ENCODE results near the gene AUH. TPM values are rescaled to one million over a fixed set of nuclear protein-coding genes. Genes with fewer than 3 reads are reported as not detected.

The AUH gene
- total and polyA plus RNA-seq, 2 experiments from 2014 or later, result 9.9 to 18.3 TPM

- Histone ChIP-seq H3K36me3 (ENCODE audit: low read depth) (no peaks in the 10 kb centered on the region), H2AFZ (no peak overlapping the region), H3K79me2 (ENCODE audit: insufficient read depth) (no peaks in the 10 kb centered on the region), H3K9ac (no peak overlapping the region), H3K27ac (no peak overlapping the region), H3K9me2 (ENCODE audit: insufficient read depth) (no peaks in the 10 kb centered on the region), H3K4me3 (no peak overlapping the region), H3K27me3 (replicated peaks; ENCODE audit: insufficient read depth) (no peaks in the 10 kb centered on the region), H4K20me1 (ENCODE audit: insufficient read depth) (no peaks in the 10 kb centered on the region), H3F3A (ENCODE audit: insufficient read depth) (no peaks in the 10 kb centered on the region), H3K4me2 (ENCODE audit: unreplicated experiment) (no peak overlapping the region), H3K4me1 (ENCODE audit: insufficient read depth) (peaks cover 11% of the 10 kb centered on the region), H3K9me3 (ENCODE audit: low read depth) (no peaks in the 10 kb centered on the region)
- WGBS, 2 experiments (ENCODE audit: low coverage in 1 of 2, low lambda C conversion rate in 2 of 2, missing lambda C conversion rate in 2 of 2), result 89 to 100% methylated on average over 1 of the region's 1 CpG
- TF ChIP-seq EZH2 (IDR thresholded peaks at IDR 0.05; ENCODE audit: insufficient read depth, poor library complexity, severe bottlenecking) (no peak), EZH2phosphoT487 (IDR thresholded peaks at IDR 0.05; ENCODE audit: insufficient read depth, low read depth) (no peak)
- in situ Hi-C loops (cut with MboI), result no loop called here
- no peak for DNase-seq
Observed at GRCh38 chr9:91253488-91253887, 108.2 kb downstream of the AUH start.

GRCh38 chr9:91248707-91249106, 113.0 kb downstream of the AUH start:
- in situ Hi-C loops (cut with MboI), result no loop called here
- H3K79me2 ChIP-seq (ENCODE audit: insufficient read depth), result no peaks in the 10 kb centered on the region
- peaks cover 8% of the 10 kb centered on the region for H3K4me1 ChIP-seq (ENCODE audit: insufficient read depth)
- DNase-seq, result no peak
- H3F3A ChIP-seq (ENCODE audit: insufficient read depth), result no peaks in the 10 kb centered on the region
- no peak overlapping the region for H3K9ac ChIP-seq
- no peak overlapping the region for H3K4me2 ChIP-seq (ENCODE audit: unreplicated experiment)
- no peak overlapping the region for H3K4me3 ChIP-seq
- TF ChIP-seq EZH2 (IDR thresholded peaks at IDR 0.05; ENCODE audit: insufficient read depth, poor library complexity, severe bottlenecking) (no peak), EZH2phosphoT487 (IDR thresholded peaks at IDR 0.05; ENCODE audit: insufficient read depth, low read depth) (no peak)
- no peaks in the 10 kb centered on the region for H3K9me2 ChIP-seq (ENCODE audit: insufficient read depth)
- H3K36me3 ChIP-seq (ENCODE audit: low read depth), result no peaks in the 10 kb centered on the region
- no peaks in the 10 kb centered on the region for H3K9me3 ChIP-seq (ENCODE audit: low read depth)
- no peaks in the 10 kb centered on the region for H3K27me3 ChIP-seq (replicated peaks; ENCODE audit: insufficient read depth)
- H3K27ac ChIP-seq, result no peak overlapping the region
- WGBS, 2 experiments (ENCODE audit: low coverage in 1 of 2, low lambda C conversion rate in 2 of 2, missing lambda C conversion rate in 2 of 2), result 96 to 98% methylated on average over 6 of the region's 6 CpGs
- no peak overlapping the region for H2AFZ ChIP-seq
- no peaks in the 10 kb centered on the region for H4K20me1 ChIP-seq (ENCODE audit: insufficient read depth)

DNA sequence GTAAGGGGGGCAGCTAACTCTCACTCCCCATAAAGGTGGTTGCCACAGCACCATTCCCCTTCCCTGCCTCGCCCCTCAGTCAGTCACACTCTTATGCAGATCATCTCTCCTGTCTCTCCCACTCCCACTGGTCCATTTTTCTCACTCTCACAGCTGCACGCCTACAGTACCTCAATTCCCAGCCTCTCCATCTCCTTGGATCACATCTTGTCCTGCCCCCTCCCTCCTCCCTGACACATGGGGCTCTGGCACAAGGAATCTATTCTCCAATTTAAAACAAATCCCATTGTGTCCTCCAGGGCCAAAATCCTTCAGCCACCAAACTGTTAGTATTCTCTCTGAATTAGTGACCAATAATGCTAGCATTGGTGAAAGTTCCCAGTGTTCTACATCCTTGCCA, 114.4 kb downstream of the AUH start:
- Histone ChIP-seq H3K4me1 (ENCODE audit: insufficient read depth) (peaks cover 8% of the 10 kb centered on the region), H3K36me3 (ENCODE audit: low read depth) (no peaks in the 10 kb centered on the region), H3K79me2 (ENCODE audit: insufficient read depth) (no peaks in the 10 kb centered on the region), H3K9ac (no peak overlapping the region), H3K9me2 (ENCODE audit: insufficient read depth) (no peaks in the 10 kb centered on the region), H3K27me3 (replicated peaks; ENCODE audit: insufficient read depth) (no peaks in the 10 kb centered on the region), H3K27ac (no peak overlapping the region), H3K9me3 (ENCODE audit: low read depth) (no peaks in the 10 kb centered on the region), H3K4me2 (ENCODE audit: unreplicated experiment) (no peak overlapping the region), H3K4me3 (no peak overlapping the region), H3F3A (ENCODE audit: insufficient read depth) (no peaks in the 10 kb centered on the region), H4K20me1 (ENCODE audit: insufficient read depth) (no peaks in the 10 kb centered on the region), H2AFZ (no peak overlapping the region)
- no peak for DNase-seq
- 96 to 100% methylated on average over 2 of the region's 2 CpGs for WGBS, 2 experiments (ENCODE audit: low coverage in 1 of 2, low lambda C conversion rate in 2 of 2, missing lambda C conversion rate in 2 of 2)
- TF ChIP-seq EZH2phosphoT487 (IDR thresholded peaks at IDR 0.05; ENCODE audit: insufficient read depth, low read depth) (no peak), EZH2 (IDR thresholded peaks at IDR 0.05; ENCODE audit: insufficient read depth, poor library complexity, severe bottlenecking) (no peak)
- in situ Hi-C loops (cut with MboI), result no loop called here

GRCh38 chr9:91246846-91247245, 114.9 kb downstream of the AUH start:
- no peaks in the 10 kb centered on the region for H3K36me3 ChIP-seq (ENCODE audit: low read depth)
- no peak overlapping the region for H3K4me2 ChIP-seq (ENCODE audit: unreplicated experiment)
- no peak overlapping the region for H2AFZ ChIP-seq
- H3K4me1 ChIP-seq (ENCODE audit: insufficient read depth), result peaks cover 8% of the 10 kb centered on the region
- WGBS, 2 experiments (ENCODE audit: low coverage in 1 of 2, low lambda C conversion rate in 2 of 2, missing lambda C conversion rate in 2 of 2), result 57 to 62% methylated on average over 5 of the region's 5 CpGs
- in situ Hi-C loops (cut with MboI), result no loop called here
- H3K27me3 ChIP-seq (replicated peaks; ENCODE audit: insufficient read depth), result no peaks in the 10 kb centered on the region
- no peaks in the 10 kb centered on the region for H4K20me1 ChIP-seq (ENCODE audit: insufficient read depth)
- TF ChIP-seq EZH2phosphoT487 (IDR thresholded peaks at IDR 0.05; ENCODE audit: insufficient read depth, low read depth), result no peak
- TF ChIP-seq EZH2 (IDR thresholded peaks at IDR 0.05; ENCODE audit: insufficient read depth, poor library complexity, severe bottlenecking), result no peak
- DNase-seq, result peak; percentile 28
- H3K9me3 ChIP-seq (ENCODE audit: low read depth), result no peaks in the 10 kb centered on the region
- H3K4me3 ChIP-seq, result no peak overlapping the region
- no peak overlapping the region for H3K9ac ChIP-seq
- H3K9me2 ChIP-seq (ENCODE audit: insufficient read depth), result no peaks in the 10 kb centered on the region
- no peak overlapping the region for H3K27ac ChIP-seq
- H3F3A ChIP-seq (ENCODE audit: insufficient read depth), result no peaks in the 10 kb centered on the region
- H3K79me2 ChIP-seq (ENCODE audit: insufficient read depth), result no peaks in the 10 kb centered on the region
